Right forelimb (tissue), 1 donor: Measurements from ENCODE around the gene TMEM156.

Source experiments
- DNase-seq: peaks from one replicate; pipeline ENCODE4 v3.0.0-alpha.2; 2018

TMEM156 gene

GRCh38 chr4:38921151-38921550 lies 111.1 kb downstream of the TMEM156 start:
- no peak for DNase-seq

DNA sequence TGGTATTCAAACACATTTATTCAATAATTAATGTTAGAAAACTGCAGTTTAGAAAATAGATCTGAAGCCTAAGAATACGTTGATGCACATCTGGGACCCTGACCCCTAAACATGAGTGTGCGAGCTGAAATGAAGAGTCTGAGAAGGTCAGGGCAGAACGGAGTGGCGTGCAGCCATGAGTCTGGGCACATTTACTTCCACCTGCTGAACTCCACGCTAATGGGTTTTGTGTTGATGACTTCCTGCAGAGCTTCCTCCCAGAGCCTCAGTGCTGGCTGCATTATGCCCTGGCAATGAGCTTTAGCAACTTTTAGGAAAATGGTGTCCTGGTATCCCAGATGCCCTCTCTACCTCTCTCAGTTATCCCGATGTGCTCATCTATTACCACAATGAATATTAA lies 111.5 kb downstream of the TMEM156 start:
- no peak for DNase-seq

GRCh38 chr4:38920186-38920585 lies 112.0 kb downstream of the TMEM156 start:
- no peak for DNase-seq

- no peak for DNase-seq
These were observed 112.7 kb downstream of the TMEM156 start for GRCh38 chr4:38919494-38919893.

- DNase-seq: no peak
These were observed 114.7 kb downstream of the TMEM156 start for GRCh38 chr4:38917481-38918025.
